Measurements from ENCODE around the gene B4GALT6.

GRCh38 chr18:31701744-31702143, 17.4 kb upstream of the B4GALT6 start:
- TF ChIP-seq CTCF (IDR thresholded peaks at IDR 0.05) (no peak), POLR2A (IDR thresholded peaks at IDR 0.05) (no peak)
